Measurements from ENCODE around the gene TBC1D22A.

- TF ChIP-seq CTCF (conservative IDR thresholded peaks at IDR 0.05; ENCODE audit: low read depth in 2 of 2) (no peak), REST (IDR thresholded peaks at IDR 0.05; ENCODE audit: unreplicated experiment) (no peak), EZH2 (IDR thresholded peaks at IDR 0.05; ENCODE audit: low read depth, unreplicated experiment) (no peak), EZH2phosphoT487 (IDR thresholded peaks at IDR 0.05; ENCODE audit: unreplicated experiment) (no peak), NANOG (IDR thresholded peaks at IDR 0.05; ENCODE audit: borderline replicate concordance) (no peak), STAT1 (IDR thresholded peaks at IDR 0.05; ENCODE audit: unreplicated experiment) (no peak), POLR2AphosphoS5 (IDR thresholded peaks at IDR 0.05; ENCODE audit: low read depth) (no peak), ZNF114 (CRISPR knock-in tag; IDR thresholded peaks at IDR 0.05) (no peak), ZNF331 (CRISPR knock-in tag; IDR thresholded peaks at IDR 0.05; ENCODE audit: low read depth) (no peak), CREB1 (CRISPR knock-in tag; IDR thresholded peaks at IDR 0.05; ENCODE audit: low read depth) (no peak), ETS1 (IDR thresholded peaks at IDR 0.05) (no peak), JUNB (IDR thresholded peaks at IDR 0.05; ENCODE audit: unreplicated experiment) (no peak), ZNF462 (CRISPR knock-in tag; IDR thresholded peaks at IDR 0.05) (no peak)
Measured at GRCh38 chr22:47191671-47192650, 429.5 kb downstream of the TBC1D22A start.
